Sigmoid colon (tissue), 4 donors: ENCODE data around the gene KRTAP4-7.

Experiments
- POLR2A ChIP-seq, 2 donors: fragments of 450-650 bp; IDR thresholded peaks; one replicate each; pipeline ENCODE4 v1.6.1; 2016; ENCODE audit warnings: antibody characterized with exemption in 2 of 2, mild to moderate bottlenecking in 2 of 2, moderate library complexity in 2 of 2
- POLR2AphosphoS5 ChIP-seq, 4 donors: sonication (generic); formaldehyde crosslinking; IDR thresholded peaks; one replicate each; pipeline ENCODE4 v1.6.1; 2017; ENCODE audit warnings: antibody characterized with exemption in 4 of 4
- TF ChIP-seq, protein P1 (sequence below), 4 experiments: fragments of 450-650 bp in 3 of 4; fragments of 200-600 bp in 1 of 4; IDR thresholded peaks; one replicate each; pipeline ENCODE4 v1.5.1; 2016 to 2019; ENCODE audit warnings: antibody characterized with exemption in 4 of 4, mild to moderate bottlenecking in 3 of 4, moderate library complexity in 2 of 4

DNA sequence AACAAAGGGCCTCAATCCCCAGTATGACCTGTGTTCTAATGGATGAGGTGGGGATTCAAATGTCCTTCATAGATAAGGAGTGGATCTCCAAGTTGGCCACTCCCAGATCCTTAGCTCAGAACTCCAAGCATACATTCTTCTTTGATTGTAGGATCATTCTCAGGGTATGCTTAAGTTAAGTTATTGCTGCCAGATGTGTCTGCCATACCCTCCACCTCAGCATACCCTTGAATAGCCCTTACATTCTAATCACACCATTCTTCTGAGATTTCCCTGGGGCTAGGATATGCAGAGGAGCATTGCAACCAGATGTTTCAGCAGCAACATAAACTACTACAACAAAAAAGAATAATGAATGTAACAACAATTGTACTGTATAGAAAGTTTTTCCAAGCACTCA, 16.7 kb upstream of the KRTAP4-7 start:
- no peak for TF ChIP-seq POLR2A (IDR thresholded peaks at IDR 0.05)
- TF ChIP-seq, protein P1, sequence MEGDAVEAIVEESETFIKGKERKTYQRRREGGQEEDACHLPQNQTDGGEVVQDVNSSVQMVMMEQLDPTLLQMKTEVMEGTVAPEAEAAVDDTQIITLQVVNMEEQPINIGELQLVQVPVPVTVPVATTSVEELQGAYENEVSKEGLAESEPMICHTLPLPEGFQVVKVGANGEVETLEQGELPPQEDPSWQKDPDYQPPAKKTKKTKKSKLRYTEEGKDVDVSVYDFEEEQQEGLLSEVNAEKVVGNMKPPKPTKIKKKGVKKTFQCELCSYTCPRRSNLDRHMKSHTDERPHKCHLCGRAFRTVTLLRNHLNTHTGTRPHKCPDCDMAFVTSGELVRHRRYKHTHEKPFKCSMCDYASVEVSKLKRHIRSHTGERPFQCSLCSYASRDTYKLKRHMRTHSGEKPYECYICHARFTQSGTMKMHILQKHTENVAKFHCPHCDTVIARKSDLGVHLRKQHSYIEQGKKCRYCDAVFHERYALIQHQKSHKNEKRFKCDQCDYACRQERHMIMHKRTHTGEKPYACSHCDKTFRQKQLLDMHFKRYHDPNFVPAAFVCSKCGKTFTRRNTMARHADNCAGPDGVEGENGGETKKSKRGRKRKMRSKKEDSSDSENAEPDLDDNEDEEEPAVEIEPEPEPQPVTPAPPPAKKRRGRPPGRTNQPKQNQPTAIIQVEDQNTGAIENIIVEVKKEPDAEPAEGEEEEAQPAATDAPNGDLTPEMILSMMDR (IDR thresholded peaks at IDR 0.05) = no peak
- no peak for TF ChIP-seq POLR2AphosphoS5 (IDR thresholded peaks at IDR 0.05)
